Smooth muscle cell of bladder (primary cell): ENCODE results near the gene SPRED2. TPM values are rescaled to one million over a fixed set of nuclear protein-coding genes. Genes with fewer than 3 reads are reported as not detected.

ENCODE experiments used
- total RNA-seq: library from RNA; depleted of rRNA; stranded (reverse); fragments of >200 nt; gene quantifications from 2 replicates; pipeline ENCODE4 v1.2.3, GENCODE V29; 2014

Gene SPRED2, protein sequence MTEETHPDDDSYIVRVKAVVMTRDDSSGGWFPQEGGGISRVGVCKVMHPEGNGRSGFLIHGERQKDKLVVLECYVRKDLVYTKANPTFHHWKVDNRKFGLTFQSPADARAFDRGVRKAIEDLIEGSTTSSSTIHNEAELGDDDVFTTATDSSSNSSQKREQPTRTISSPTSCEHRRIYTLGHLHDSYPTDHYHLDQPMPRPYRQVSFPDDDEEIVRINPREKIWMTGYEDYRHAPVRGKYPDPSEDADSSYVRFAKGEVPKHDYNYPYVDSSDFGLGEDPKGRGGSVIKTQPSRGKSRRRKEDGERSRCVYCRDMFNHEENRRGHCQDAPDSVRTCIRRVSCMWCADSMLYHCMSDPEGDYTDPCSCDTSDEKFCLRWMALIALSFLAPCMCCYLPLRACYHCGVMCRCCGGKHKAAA
- 5.5 and 6.0 TPM in 2 replicates for total RNA-seq

GRCh38 chr2:65432227-65433190 lies at the start of gene SPRED2:
TSS of gene SPRED2 (minus strand) at chr2:65432599. CDS start at chr2:65431987, 612 bp downstream.

Other genes with a start within 250 kb of the SPRED2 start
- 59.6 and 83.9 TPM in 2 replicates for gene ACTR2, start 204.8 kb downstream of the SPRED2 start, total RNA-seq